ENCODE data around the gene KCNJ1.

DNA sequence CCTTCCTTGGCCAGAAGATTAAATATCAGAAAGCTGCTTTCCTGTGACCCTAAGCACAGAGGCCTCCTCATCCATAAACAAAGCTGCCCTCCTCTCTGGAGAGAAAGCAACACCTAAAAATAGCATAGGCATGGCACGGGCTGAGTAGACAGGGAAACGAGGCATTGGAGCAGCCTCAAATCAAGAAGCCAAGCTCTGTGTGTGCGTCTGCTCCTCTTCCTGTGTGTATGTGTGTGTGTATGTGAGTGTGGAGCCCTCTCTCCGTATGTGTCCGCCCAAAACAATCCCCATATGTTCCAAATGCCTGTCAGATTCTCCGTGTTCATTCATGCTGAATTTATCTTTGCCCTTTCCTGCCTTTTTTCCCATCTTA lies 48.0 kb upstream of the KCNJ1 start:
- TF ChIP-seq, protein P1, sequence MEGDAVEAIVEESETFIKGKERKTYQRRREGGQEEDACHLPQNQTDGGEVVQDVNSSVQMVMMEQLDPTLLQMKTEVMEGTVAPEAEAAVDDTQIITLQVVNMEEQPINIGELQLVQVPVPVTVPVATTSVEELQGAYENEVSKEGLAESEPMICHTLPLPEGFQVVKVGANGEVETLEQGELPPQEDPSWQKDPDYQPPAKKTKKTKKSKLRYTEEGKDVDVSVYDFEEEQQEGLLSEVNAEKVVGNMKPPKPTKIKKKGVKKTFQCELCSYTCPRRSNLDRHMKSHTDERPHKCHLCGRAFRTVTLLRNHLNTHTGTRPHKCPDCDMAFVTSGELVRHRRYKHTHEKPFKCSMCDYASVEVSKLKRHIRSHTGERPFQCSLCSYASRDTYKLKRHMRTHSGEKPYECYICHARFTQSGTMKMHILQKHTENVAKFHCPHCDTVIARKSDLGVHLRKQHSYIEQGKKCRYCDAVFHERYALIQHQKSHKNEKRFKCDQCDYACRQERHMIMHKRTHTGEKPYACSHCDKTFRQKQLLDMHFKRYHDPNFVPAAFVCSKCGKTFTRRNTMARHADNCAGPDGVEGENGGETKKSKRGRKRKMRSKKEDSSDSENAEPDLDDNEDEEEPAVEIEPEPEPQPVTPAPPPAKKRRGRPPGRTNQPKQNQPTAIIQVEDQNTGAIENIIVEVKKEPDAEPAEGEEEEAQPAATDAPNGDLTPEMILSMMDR (conservative IDR thresholded peaks at IDR 0.05; ENCODE audit: low read depth, low read length): no peak
- TF ChIP-seq EZH2 (IDR thresholded peaks at IDR 0.05; ENCODE audit: borderline replicate concordance, low read depth, low read length, poor library complexity, severe bottlenecking): no peak

Measured in A673 (cell line).